Lung microvascular endothelial cell (primary cell): Measurements from ENCODE around the gene GALE. TPM values are rescaled to one million over a fixed set of nuclear protein-coding genes. Genes with fewer than 3 reads are reported as not detected.
"Not testable (repeated sequence)": the region's sequence is repeated elsewhere in the genome, so short reads cannot be mapped to it uniquely, and the experiment has no call there.

ENCODE experiments used
- DNase-seq, 2 donors: peaks; one replicate each; pipeline versions ENCODE4 v3.0.0 to v3.0.0-alpha.2; 2010; ENCODE audit warnings: low read depth in 2 of 2
- total RNA-seq: library from RNA; depleted of rRNA; stranded (reverse); fragments of >200 nt; gene quantifications from 2 replicates; pipeline ENCODE4 v1.2.1, GENCODE V29; 2014

The GALE gene
- total RNA-seq, 1 donor from 2014 or later, result 16.7 TPM

DNA sequence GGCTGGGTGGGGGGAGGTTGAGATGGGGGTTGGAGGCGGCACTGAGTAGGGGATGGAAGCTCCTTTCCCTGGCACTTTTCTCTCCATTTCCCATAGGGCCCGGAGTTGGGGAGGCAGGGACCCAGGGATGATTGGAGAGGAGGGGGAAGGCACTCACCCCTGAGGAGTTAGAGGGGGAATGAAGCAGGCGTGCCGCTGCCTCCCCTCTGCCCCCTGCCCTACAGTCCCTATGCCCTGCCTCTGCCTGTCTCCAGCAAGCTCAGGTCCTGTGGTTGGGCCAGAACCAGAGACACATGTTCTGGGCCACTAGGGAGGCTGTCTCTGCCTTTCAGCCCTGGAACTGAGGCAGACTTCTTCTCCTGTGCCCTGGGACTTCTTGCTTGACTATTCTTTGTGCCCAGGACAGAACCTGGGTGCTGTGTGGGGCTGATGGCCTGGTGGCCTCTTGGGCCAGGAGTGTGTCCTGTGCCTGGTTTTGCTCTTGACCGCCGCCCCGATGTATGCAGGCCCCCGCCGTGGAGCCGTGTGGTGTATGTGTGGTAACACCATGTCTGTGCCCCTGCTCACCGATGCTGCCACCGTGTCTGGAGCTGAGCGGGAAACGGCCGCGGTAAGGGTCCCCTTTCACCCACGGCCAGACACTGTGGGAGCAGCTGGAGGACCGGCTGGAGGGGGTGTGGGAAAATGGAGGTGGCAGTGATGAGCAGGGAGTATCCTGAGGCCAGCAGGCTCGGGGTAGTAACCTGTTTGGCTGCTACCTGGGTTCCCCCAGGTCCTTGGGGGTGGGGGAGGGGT lies 8.2 kb downstream of the GALE start:
- no peak for DNase-seq

- peak; percentile 29 to 37 for DNase-seq
Measured at GRCh38 chr1:23791516-23792047, 9.0 kb downstream of the GALE start.

- DNase-seq, result peak; percentile 92
Measured at GRCh38 chr1:23790696-23791515, 9.6 kb downstream of the GALE start, which contains the start of gene LYPLA2. Gene LYPLA2, plus strand, starts transcription at chr1:23791145. Its CDS starts 1,538 bp downstream, at chr1:23792683.

- DNase-seq, result no peak
Measured at GRCh38 chr1:23788695-23789094, 11.9 kb downstream of the GALE start.

DNA sequence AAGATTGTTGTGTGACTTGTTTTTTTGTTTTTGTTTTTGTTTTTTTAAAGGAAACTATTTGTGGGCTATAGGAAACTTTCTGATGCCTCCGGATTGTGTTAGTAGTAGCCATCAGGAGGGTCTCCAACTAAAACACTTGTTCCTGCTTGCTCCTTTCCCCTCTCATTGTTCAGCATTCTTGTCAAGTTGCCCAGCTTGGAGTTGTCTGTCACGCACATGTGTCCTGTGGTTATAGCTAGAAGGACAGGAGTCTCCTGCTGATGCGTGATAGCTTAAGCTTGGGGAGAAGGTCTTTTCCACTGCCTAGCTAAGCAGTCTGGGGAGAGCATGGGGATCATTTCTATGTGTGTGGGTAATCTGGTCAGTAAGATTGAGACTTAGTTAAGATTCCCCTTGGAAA lies 12.9 kb downstream of the GALE start:
- peak in 1 of 2 donors; percentile 66 for DNase-seq

DNA sequence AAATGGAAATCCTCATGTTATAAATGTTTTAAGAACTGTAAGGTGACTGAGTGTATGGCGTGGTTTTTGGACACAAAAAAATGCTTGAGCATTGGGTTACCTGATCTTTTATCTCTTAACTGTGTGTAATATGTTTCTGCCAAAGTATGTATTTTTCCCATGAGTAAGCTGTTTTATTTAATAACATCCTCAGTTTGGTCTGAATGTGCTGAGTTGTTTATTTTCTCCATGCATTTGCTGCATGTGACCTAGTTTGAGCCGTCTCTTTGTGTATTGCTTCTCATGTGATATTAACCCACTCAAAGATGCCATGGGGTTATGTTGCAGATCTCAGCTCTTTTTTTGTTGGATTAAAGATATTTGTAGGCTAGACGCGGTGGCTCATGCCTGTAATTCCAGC lies 15.7 kb downstream of the GALE start:
- DNase-seq, result no peak

- not testable (repeated sequence) for DNase-seq
Measured at GRCh38 chr1:23783141-23783540, 17.4 kb downstream of the GALE start.

- peak in 1 of 2 donors; percentile 44 for DNase-seq
Measured at GRCh38 chr1:23779826-23780371, 20.7 kb downstream of the GALE start.

DNA sequence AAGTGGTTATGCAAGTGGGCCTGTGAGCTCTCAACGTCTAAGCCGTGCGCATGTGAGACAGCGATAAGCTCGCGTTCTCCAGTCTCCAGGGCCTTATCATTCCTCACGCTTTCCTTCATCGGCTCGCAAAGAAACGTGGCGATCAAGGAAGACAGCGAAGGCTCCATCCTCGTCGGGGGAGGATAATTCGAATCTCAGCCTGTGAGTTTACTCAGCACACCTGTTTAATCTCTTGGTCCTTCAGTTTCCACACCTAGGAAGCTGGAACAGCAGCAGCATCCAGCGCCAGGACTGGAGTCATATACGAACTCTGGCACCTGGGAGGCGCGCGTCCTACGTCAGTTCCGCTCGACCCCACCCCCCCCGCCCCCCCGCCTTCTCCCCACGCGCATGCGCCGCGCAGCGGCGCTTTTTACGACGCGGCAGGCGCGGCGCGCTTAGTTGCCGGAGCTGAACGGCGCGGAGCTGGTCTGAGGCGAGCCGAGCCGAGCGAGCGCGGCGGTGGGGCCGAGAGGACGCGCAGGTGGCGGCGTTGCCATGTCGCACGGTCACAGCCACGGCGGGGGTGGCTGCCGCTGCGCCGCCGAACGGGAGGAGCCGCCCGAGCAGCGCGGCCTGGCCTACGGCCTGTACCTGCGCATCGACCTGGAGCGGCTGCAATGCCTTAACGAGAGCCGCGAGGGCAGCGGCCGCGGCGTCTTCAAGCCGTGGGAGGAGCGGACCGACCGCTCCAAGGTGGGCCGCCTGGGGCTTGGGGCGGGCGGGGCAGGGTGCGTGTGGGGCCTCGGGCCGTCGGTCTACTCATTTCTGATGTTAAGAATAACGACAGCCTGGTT lies 22.4 kb downstream of the GALE start, which contains the start of gene PITHD1:
TSS of gene PITHD1 (plus strand) at position 440 of the 836 bp plus-strand sequence. CDS start at position 538, 98 bp downstream.
- DNase-seq, result peak; percentile 83 to 89

DNA sequence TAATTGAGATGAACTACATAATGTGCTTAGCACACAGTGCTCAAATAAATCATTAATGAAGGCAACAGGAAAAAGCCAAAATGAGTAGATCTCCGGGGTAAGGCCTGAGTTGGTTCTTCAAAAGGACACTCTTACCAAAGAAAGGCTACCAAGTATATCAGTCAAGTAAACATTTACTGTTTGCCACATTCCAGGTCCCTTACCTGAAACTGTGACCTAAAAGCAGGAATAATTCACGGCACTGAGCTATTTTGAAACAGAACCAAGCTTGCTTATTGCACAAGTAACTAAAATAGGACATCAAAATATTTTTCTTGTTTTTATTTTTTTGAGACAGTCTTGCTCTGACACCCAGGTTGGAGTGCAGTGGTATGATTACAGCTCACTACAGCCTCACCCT lies 24.3 kb downstream of the GALE start:
- DNase-seq, result no peak

DNA sequence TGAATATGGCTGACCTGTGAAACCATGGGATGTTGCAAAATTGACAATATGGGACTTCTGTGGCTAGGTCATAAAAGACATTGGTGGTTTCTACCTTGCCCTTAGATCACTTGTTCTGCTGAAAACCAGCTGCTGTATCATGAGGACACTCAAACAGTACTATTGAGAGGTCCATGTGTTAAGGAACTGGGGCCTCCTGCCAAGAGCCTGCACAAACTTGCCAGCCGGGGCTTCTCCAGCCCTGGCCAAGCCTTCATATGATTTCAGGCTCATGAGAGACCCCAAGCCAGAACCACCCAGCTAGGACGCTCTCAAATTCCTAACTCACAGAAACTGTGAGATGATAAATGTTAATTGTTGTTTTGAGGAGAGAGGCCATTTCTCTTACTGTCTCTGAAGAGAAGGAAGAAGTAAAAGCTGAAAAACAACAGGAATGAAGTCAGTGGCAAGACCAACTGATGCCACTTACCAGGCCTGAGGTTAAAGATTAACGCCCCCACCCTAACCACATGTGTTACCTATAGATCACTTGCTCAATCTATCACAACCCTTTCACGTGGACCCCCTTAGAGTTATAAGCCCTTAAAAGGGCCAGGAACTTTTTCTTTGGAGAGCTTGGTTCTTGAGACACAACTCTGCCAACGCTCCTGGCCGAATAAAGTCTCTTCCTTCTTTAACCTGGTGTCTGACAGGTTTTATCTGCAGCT lies 26.2 kb downstream of the GALE start:
- no peak for DNase-seq

- no peak for DNase-seq
Measured at GRCh38 chr1:23772854-23773242, 27.7 kb downstream of the GALE start.

GRCh38 chr1:23772049-23772853 lies 28.3 kb downstream of the GALE start:
- peak; percentile 84 to 87 for DNase-seq

- DNase-seq, result no peak
Measured at GRCh38 chr1:23768733-23769132, 31.8 kb downstream of the GALE start.

- DNase-seq, result no peak
Measured at GRCh38 chr1:23763041-23763577, 37.4 kb downstream of the GALE start.

DNA sequence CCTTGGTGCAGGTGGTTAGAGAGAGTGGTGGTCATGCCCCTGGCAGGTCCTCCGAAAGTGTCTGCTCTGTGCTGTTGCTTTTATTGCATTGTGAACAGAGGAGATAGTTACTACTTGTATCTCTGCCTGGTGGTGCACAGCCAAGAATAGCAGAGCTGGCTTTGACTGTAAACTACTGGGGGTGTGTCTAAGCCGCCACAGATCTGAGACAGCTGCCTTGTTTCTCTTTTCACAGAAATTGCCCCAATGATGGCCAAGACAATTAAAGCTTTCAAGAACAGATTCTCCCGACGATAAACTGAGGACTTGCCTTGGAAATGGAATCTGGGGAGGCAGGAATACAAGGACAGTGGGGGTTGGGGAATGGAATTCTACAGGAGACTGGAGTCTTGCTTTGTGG lies 41.3 kb downstream of the GALE start:
- DNase-seq, result no peak

GRCh38 chr1:23757812-23758211 lies 42.7 kb downstream of the GALE start:
- DNase-seq, result no peak

GRCh38 chr1:23756676-23757075 lies 43.9 kb downstream of the GALE start:
- DNase-seq, result peak in 1 of 2 donors; percentile 9

- DNase-seq, result no peak
Measured at GRCh38 chr1:23752909-23753308, 47.6 kb downstream of the GALE start.
